HepG2 (cell line): Measurements from ENCODE around the gene CFTR.

Source experiments
- ELF4 ChIP-seq: sonication (generic); formaldehyde crosslinking; IDR thresholded peaks from 2 replicates; pipeline ENCODE4 v1.5.0; 2020; ENCODE audit warnings: missing genetic modification reagents, mild to moderate bottlenecking, moderate library complexity, borderline replicate concordance
- ELK4 ChIP-seq: sonication (generic); formaldehyde crosslinking; IDR thresholded peaks from 2 replicates; pipeline ENCODE4 v1.9.0; 2021; ENCODE audit warnings: missing genetic modification reagents, borderline replicate concordance
- FOXA1 ChIP-seq, 2 experiments: fragments of 450-650 bp in 1 of 2; sonication (generic) in 1 of 2; formaldehyde crosslinking in 1 of 2; IDR thresholded peaks; 2 replicates each; pipeline versions ENCODE4 v1.4.0 to v1.6.1; 2016 to 2020; ENCODE audit warnings: missing genetic modification reagents in 1 of 2
- KAT8 ChIP-seq: IDR thresholded peaks from 2 replicates; pipeline ENCODE4 v1.6.1; 2016; ENCODE audit warnings: missing genetic modification reagents, missing compliant biosample characterization
- KDM1A ChIP-seq: IDR thresholded peaks from 2 replicates; pipeline ENCODE4 v1.6.1; 2016; ENCODE audit warnings: missing compliant biosample characterization
- RFX5 ChIP-seq: IDR thresholded peaks from 2 replicates; pipeline ENCODE4 v1.6.1; 2011; ENCODE audit warnings: low read depth, low read length, improper control_type of control experiment
- TAF1 ChIP-seq: sonication (generic); formaldehyde crosslinking; IDR thresholded peaks from 2 replicates; pipeline ENCODE4 v1.4.0; 2020; ENCODE audit warnings: missing genetic modification reagents
- ZBTB21 ChIP-seq: sonication (generic); formaldehyde crosslinking; IDR thresholded peaks from 2 replicates; pipeline ENCODE4 v1.4.0; 2020; ENCODE audit warnings: missing genetic modification reagents
- ZNF138 ChIP-seq: sonication (generic); formaldehyde crosslinking; IDR thresholded peaks from 2 replicates; pipeline ENCODE4 v1.5.0; 2020; ENCODE audit warnings: mild to moderate bottlenecking, low read depth, missing genetic modification reagents
- ZNF562 ChIP-seq: sonication (generic); formaldehyde crosslinking; IDR thresholded peaks from 2 replicates; pipeline ENCODE4 v1.8.0; 2022; ENCODE audit warnings: missing genetic modification reagents, borderline replicate concordance
- TF ChIP-seq, protein P1 (sequence below): sonication (generic); formaldehyde crosslinking; IDR thresholded peaks from 2 replicates; pipeline ENCODE4 v1.5.0; 2020; ENCODE audit warnings: mild to moderate bottlenecking, missing genetic modification reagents, moderate library complexity
- TF ChIP-seq, protein P2 (sequence below): sonication (generic); formaldehyde crosslinking; IDR thresholded peaks from 2 replicates; pipeline ENCODE4 v1.5.1; 2020; ENCODE audit warnings: mild to moderate bottlenecking, missing genetic modification reagents, moderate library complexity
- TF ChIP-seq, protein P3 (sequence below): sonication (generic); formaldehyde crosslinking; IDR thresholded peaks from 2 replicates; pipeline ENCODE4 v1.4.0; 2020; ENCODE audit warnings: mild to moderate bottlenecking, missing genetic modification reagents

- no peak for TF ChIP-seq RFX5
- TF ChIP-seq ZNF562 (CRISPR knock-in tag): no peak
- TF ChIP-seq ELF4 (CRISPR knock-in tag): no peak
- no peak for TF ChIP-seq TAF1 (CRISPR knock-in tag)
- no peak for TF ChIP-seq ZNF138 (CRISPR knock-in tag)
- no peak for TF ChIP-seq ZBTB21 (CRISPR knock-in tag)
- TF ChIP-seq, protein P1, sequence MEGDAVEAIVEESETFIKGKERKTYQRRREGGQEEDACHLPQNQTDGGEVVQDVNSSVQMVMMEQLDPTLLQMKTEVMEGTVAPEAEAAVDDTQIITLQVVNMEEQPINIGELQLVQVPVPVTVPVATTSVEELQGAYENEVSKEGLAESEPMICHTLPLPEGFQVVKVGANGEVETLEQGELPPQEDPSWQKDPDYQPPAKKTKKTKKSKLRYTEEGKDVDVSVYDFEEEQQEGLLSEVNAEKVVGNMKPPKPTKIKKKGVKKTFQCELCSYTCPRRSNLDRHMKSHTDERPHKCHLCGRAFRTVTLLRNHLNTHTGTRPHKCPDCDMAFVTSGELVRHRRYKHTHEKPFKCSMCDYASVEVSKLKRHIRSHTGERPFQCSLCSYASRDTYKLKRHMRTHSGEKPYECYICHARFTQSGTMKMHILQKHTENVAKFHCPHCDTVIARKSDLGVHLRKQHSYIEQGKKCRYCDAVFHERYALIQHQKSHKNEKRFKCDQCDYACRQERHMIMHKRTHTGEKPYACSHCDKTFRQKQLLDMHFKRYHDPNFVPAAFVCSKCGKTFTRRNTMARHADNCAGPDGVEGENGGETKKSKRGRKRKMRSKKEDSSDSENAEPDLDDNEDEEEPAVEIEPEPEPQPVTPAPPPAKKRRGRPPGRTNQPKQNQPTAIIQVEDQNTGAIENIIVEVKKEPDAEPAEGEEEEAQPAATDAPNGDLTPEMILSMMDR: no peak
- TF ChIP-seq, protein P2, sequence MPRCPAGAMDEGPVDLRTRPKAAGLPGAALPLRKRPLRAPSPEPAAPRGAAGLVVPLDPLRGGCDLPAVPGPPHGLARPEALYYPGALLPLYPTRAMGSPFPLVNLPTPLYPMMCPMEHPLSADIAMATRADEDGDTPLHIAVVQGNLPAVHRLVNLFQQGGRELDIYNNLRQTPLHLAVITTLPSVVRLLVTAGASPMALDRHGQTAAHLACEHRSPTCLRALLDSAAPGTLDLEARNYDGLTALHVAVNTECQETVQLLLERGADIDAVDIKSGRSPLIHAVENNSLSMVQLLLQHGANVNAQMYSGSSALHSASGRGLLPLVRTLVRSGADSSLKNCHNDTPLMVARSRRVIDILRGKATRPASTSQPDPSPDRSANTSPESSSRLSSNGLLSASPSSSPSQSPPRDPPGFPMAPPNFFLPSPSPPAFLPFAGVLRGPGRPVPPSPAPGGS (CRISPR knock-in tag): no peak
- TF ChIP-seq, protein P3, sequence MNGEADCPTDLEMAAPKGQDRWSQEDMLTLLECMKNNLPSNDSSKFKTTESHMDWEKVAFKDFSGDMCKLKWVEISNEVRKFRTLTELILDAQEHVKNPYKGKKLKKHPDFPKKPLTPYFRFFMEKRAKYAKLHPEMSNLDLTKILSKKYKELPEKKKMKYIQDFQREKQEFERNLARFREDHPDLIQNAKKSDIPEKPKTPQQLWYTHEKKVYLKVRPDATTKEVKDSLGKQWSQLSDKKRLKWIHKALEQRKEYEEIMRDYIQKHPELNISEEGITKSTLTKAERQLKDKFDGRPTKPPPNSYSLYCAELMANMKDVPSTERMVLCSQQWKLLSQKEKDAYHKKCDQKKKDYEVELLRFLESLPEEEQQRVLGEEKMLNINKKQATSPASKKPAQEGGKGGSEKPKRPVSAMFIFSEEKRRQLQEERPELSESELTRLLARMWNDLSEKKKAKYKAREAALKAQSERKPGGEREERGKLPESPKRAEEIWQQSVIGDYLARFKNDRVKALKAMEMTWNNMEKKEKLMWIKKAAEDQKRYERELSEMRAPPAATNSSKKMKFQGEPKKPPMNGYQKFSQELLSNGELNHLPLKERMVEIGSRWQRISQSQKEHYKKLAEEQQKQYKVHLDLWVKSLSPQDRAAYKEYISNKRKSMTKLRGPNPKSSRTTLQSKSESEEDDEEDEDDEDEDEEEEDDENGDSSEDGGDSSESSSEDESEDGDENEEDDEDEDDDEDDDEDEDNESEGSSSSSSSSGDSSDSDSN: no peak
- no peak for TF ChIP-seq FOXA1 (IDR thresholded peaks at IDR 0.05)
- no peak for TF ChIP-seq FOXA1 (CRISPR knock-in tag; IDR thresholded peaks at IDR 0.05)
- no peak for TF ChIP-seq KAT8 (CRISPR knock-in tag)
- no peak for TF ChIP-seq KDM1A (CRISPR knock-in tag)
- no peak for TF ChIP-seq ELK4 (CRISPR knock-in tag)
These were observed 212.5 kb downstream of the CFTR start for GRCh38 chr7:117692338-117692737.
